ENCODE measurements around the gene ASH1L.

- no peak for TF ChIP-seq CTCF (IDR thresholded peaks at IDR 0.05; ENCODE audit: low read depth, low read length)
- no peak for TF ChIP-seq MYC (IDR thresholded peaks at IDR 0.05; ENCODE audit: low read depth, low read length)
Observed at GRCh38 chr1:155499953-155500639, 62.5 kb downstream of the ASH1L start.
